Aorta (tissue), 5 donors: ENCODE measurements around the gene KASH5. TPM values are rescaled to one million over a fixed set of nuclear protein-coding genes. Genes with fewer than 3 reads are reported as not detected.
A peak's percentile ranks its signal among the peaks of the same experiment; 100 is the strongest.

Experiments
- ATAC-seq: fragments of 200-7000 bp; cut with Tn5 transposase; one replicate; pipeline ENCODE4 v1.9.1; 2022; ENCODE audit warnings: moderate library complexity; ENCODE audit not compliant: low FRiP score
- DNase-seq, 2 donors: peaks; one replicate each; pipeline ENCODE4 v3.0.0-alpha.2; 2020
- H3K27ac ChIP-seq, 2 donors: one replicate each; pipeline ENCODE4 v1.5.1; 2013; ENCODE audit warnings: low read length in 2 of 2, mild to moderate bottlenecking in 2 of 2, moderate library complexity in 2 of 2, control low read depth in 1 of 2, inconsistent platforms in 1 of 2, low read depth in 1 of 2
- H3K27me3 ChIP-seq, 2 donors: one replicate each; pipeline ENCODE4 v1.6.1; 2013; ENCODE audit warnings: control low read depth in 1 of 2, low read length in 1 of 2, mild to moderate bottlenecking in 1 of 2, moderate library complexity in 1 of 2; ENCODE audit not compliant: insufficient read depth in 2 of 2, control insufficient read depth in 1 of 2
- H3K36me3 ChIP-seq, 2 donors: one replicate each; pipeline ENCODE4 v1.6.1; 2013; ENCODE audit warnings: control low read depth in 1 of 2, low read length in 1 of 2, mild to moderate bottlenecking in 1 of 2; ENCODE audit not compliant: insufficient read depth in 2 of 2, control insufficient read depth in 1 of 2
- H3K4me1 ChIP-seq, 2 donors: one replicate each; pipeline ENCODE4 v1.6.1; 2013; ENCODE audit warnings: low read length in 2 of 2, control low read depth in 1 of 2, mild to moderate bottlenecking in 1 of 2, moderate library complexity in 1 of 2; ENCODE audit not compliant: insufficient read depth in 2 of 2, control insufficient read depth in 1 of 2
- H3K4me3 ChIP-seq, 2 donors: one replicate each; pipeline ENCODE4 v1.5.1; 2013; ENCODE audit warnings: low read length in 2 of 2, control low read depth in 1 of 2, mild to moderate bottlenecking in 1 of 2
- H3K9me3 ChIP-seq: one replicate; pipeline ENCODE4 v1.6.1; 2013; ENCODE audit warnings: mild to moderate bottlenecking, low read length; ENCODE audit not compliant: control insufficient read depth
- WGBS, 2 donors: extraction: QIAGEN DNeasy Blood & Tissue Kit; methylation state at CpG; one replicate each; pipeline ENCODE4 v1.1.7; 2013; 5-methylcytosine and 5-hydroxymethylcytosine counted together
- intact Hi-C, 2 donors: fragments of 100-400 bp; cut with DNase I; formaldehyde crosslinking; loops; one replicate each; pipeline versions ENCODE4 v1.14.2 to v1.15.0; 2022
- polyA plus RNA-seq, 2 donors: library from polyadenylated mRNA; stranded (reverse); fragments of 200-250 nt; gene quantifications; one replicate each; pipeline ENCODE4 v1.2.3, GENCODE V29; 2013
- total RNA-seq, 2 donors: library from RNA; stranded (reverse); fragmentation: NEBNext Ultra II Directional; extraction: Animal tissue kit (Norgen Biotek cat#: 25700); gene quantifications; one replicate each; pipeline ENCODE4 v1.2.1, GENCODE V29; 2021
- donor health status: healthy with polysubstance abuse.
- donor health status: Bipolar disorder and iron deficiency.
- donor health status: DM: no; HTN: no; CAD: no.
- donor health status: DM: no; HTN: no; CAD: no.
- donor health status: DM: yes; HTN: yes; CAD: no.

The KASH5 gene
- total and polyA plus RNA-seq, 4 donors = not detected

DNA sequence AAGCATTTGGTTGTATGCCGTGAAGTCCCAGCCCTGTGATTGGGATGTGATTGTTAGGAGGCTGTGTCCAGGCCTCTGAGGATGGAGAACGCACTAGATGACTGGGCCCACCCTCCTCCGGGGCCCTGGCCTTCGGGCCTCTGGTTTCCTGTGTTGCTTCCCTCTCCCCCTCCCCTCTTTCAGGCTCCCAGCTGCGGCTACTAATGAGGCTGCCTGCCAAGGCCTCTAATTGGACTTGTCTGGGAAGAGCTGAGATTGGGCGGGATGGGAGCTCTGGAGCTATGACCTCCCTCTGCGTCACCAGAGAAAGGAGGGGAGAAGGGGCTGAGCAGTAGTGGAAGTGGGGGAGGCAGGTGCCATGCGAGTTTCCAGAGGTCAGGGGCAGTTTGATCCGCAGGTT is 25.3 kb downstream of the KASH5 start:
- no peak for DNase-seq
- 82 to 85% methylated on average over 9 of the region's 9 CpGs for WGBS, 2 donors
- no peaks in the 10 kb centered on the region for H3K4me1 ChIP-seq
- no peaks in the 10 kb centered on the region for H3K9me3 ChIP-seq
- intact Hi-C loops = no loop called here
- no peak overlapping the region for H3K4me3 ChIP-seq
- H3K27me3 ChIP-seq = no peaks in the 10 kb centered on the region
- no peaks in the 10 kb centered on the region for H3K36me3 ChIP-seq
- H3K27ac ChIP-seq = no peak overlapping the region
- no peak for ATAC-seq

DNA sequence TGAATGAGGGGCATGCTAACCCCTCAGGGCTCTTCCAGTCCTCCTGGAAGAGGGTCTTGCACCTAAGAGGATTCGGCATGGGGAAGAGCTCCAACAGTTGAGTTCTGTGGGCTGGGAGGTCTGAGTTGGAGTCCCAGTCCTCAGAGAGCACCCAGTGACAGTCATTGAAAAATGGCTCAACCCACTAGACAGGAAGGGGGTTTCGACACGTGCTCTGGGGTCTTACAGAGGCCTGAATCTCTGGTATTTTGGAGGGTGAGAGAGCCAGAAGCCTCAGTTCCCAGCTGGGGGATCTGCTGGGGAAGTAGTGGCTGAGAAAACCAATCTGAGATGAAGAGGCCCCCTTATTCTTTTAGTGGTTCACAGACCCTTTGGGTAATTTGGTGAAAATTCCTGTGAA is 26.2 kb downstream of the KASH5 start:
- 90% methylated on average over 3 of the region's 3 CpGs for WGBS, 2 donors
- H3K4me3 ChIP-seq = no peak overlapping the region
- H3K27ac ChIP-seq = no peak overlapping the region
- ATAC-seq (no peak), DNase-seq (no peak)
- no peaks in the 10 kb centered on the region for H3K36me3 ChIP-seq
- no peaks in the 10 kb centered on the region for H3K27me3 ChIP-seq
- intact Hi-C loops = no loop called here
- no peaks in the 10 kb centered on the region for H3K4me1 ChIP-seq
- H3K9me3 ChIP-seq = no peaks in the 10 kb centered on the region

DNA sequence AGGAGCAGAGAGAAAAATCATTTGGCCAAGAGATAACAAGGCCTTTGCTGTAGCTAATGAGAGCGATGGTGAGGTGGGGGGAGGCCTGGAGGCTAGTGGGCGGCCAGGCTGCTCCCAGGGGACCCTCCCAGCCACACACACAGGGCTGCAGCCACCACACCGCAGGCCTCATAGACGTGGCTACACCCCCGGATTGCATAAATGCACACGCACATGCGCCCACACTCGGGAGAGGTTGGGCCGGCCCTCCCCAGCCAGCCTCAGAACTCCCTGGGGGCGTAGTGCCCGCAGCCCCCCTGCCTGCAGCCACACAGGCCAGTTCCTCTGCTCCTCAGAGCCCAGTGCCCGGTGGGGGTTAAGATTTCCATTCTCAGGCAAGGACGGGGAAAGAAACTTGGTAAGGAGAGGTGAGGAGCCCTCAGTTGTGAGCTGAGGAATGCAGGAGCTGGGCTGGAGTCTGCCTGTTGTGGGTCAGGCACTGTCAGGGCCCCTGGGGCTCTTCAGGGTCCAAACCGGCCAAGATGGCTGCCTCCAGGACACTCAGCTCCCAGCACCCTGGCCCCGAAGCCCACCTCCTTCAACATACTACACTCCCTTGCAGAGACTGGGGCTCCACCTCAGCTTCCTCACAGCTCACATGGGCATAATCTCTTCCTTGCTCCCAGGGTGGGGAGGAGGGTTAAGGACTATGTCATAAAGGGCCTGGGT is 27.2 kb downstream of the KASH5 start:
- intact Hi-C loops = no loop called here
- Histone ChIP-seq H3K4me3 (no peak overlapping the region), H3K27me3 (no peaks in the 10 kb centered on the region), H3K9me3 (no peaks in the 10 kb centered on the region), H3K36me3 (no peaks in the 10 kb centered on the region), H3K4me1 (no peaks in the 10 kb centered on the region), H3K27ac (no peak overlapping the region)
- no peak for DNase-seq
- ATAC-seq = no peak
- 32 to 43% methylated on average over 15 of the region's 15 CpGs for WGBS, 2 donors

DNA sequence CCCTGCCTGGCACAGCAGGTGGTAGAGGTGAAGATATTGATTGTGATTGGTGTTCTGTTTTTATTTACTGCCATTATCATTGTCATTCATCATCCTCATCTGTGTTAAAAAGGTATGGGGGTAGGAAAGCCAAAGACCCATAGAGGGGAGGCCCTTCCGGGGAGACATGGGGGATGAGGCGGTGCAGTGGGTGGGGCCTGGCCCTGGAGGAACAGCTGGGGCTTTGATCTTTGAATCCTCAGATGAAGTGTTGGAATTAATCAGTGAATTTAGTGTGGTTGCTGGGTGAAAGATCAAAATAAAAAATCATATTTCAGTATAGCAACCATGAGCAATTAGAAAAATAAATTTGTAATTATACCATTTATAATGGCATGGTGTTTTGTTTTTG is 27.8 kb downstream of the KASH5 start:
- 91 to 96% methylated on average over 2 of the region's 2 CpGs for WGBS, 2 donors
- H3K27me3 ChIP-seq = no peaks in the 10 kb centered on the region
- H3K9me3 ChIP-seq = no peaks in the 10 kb centered on the region
- H3K4me3 ChIP-seq = no peak overlapping the region
- intact Hi-C loops = no loop called here
- no peaks in the 10 kb centered on the region for H3K4me1 ChIP-seq
- ATAC-seq = no peak
- H3K36me3 ChIP-seq = no peaks in the 10 kb centered on the region
- no peak overlapping the region for H3K27ac ChIP-seq
- no peak for DNase-seq

DNA sequence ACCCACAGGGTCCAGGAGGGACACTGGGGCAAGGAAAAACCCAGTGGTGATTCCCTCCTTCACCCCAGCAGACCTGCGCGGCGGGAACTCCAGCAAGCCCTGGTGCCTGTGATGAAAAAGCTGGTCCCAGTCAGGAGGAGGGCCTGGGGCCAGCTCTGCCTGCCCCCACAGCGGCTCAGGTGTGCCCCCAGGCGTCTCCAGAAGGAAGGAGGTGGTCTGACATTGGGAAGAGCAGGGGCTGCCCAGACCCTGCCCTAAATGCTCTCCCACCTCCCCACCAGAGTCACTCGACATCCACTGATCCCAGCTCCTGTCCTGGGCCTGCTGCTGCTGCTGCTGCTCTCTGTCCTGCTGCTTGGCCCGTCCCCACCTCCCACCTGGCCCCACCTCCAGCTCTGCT is 29.0 kb downstream of the KASH5 start:
- intact Hi-C loops = no loop called here
- WGBS, 2 donors = 47 to 56% methylated on average over 5 to 7 of the region's 7 CpGs
- Histone ChIP-seq H3K4me1 (no peaks in the 10 kb centered on the region), H3K36me3 (no peaks in the 10 kb centered on the region), H3K27ac (no peak overlapping the region), H3K9me3 (no peaks in the 10 kb centered on the region), H3K4me3 (no peak overlapping the region), H3K27me3 (no peaks in the 10 kb centered on the region)
- DNase-seq (no peak), ATAC-seq (no peak)

DNA sequence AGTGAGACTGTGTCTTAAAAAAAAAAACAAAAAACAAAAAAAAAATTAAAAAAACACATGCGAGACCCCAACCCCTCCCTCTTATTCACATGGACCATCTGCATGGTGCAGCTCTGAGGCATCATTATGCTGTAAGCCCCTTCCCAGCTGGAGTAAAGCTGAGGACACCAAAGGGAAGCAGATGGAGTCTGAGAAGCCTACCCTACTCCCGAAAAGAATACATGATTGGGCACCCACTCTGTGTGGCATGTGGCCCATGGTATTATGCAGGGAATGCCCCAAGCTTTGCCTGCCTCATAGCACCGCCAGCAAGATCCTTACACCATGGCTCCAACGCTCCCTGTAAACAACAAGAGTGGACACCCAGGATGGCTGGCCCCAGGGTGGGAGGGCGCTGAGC is 30.5 kb downstream of the KASH5 start:
- H3K36me3 ChIP-seq = no peaks in the 10 kb centered on the region
- no peak overlapping the region for H3K27ac ChIP-seq
- no peaks in the 10 kb centered on the region for H3K27me3 ChIP-seq
- no peaks in the 10 kb centered on the region for H3K4me1 ChIP-seq
- DNase-seq (no peak), ATAC-seq (no peak)
- H3K4me3 ChIP-seq = no peak overlapping the region
- intact Hi-C loops = no loop called here
- 72 to 79% methylated on average over 5 of the region's 5 CpGs for WGBS, 2 donors
- H3K9me3 ChIP-seq = no peaks in the 10 kb centered on the region

DNA sequence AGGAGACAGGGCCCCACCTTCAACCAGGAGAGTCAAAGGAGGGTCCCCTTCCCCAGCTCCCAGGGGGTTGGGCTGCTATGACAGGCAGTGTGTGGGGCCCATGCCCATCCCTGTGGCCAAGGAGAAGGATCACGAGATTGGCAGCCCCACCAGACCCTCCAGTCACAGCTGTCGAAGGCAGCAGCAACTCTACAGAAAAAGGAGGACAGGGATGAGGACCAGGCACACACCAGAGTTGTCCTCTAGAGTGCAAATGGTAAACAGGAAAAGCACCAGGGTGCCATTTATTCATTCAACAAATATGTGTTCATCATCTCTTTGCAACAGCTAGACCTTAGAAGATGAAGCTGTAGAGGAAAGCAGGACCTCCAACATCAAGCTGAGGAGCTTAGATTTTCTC is 31.1 kb downstream of the KASH5 start:
- H3K4me1 ChIP-seq = no peaks in the 10 kb centered on the region
- intact Hi-C loops = no loop called here
- H3K27me3 ChIP-seq = peaks cover 0 to 2% of the 10 kb centered on the region in 2 donors
- 75 to 84% methylated on average over 2 of the region's 2 CpGs for WGBS, 2 donors
- H3K27ac ChIP-seq = no peak overlapping the region
- H3K36me3 ChIP-seq = no peaks in the 10 kb centered on the region
- no peaks in the 10 kb centered on the region for H3K9me3 ChIP-seq
- DNase-seq = no peak
- ATAC-seq = no peak
- no peak overlapping the region for H3K4me3 ChIP-seq

DNA sequence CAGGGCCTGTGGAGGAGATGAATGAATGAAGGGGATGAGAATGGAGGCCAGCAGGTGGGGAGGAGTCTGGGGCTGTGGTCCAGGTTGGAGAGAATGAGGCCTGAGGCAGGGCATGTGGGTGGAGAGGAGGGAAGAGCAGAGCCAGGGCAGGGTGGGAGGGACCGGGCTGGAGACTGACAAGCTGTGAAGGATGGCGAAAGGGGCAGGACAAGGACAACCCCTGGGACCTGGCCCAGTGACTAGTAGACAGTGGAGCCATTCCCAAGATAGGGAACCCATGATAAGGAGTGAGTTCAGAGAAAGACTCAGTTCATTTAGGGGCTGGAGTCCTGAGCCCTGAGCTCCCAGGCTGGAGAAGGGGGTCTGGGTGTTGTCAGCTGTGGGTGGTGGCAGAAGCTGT is 32.2 kb downstream of the KASH5 start:
- intact Hi-C loops = no loop called here
- H3K4me3 ChIP-seq = no peak overlapping the region
- no peaks in the 10 kb centered on the region for H3K4me1 ChIP-seq
- no peaks in the 10 kb centered on the region for H3K36me3 ChIP-seq
- H3K9me3 ChIP-seq = no peaks in the 10 kb centered on the region
- 52 to 64% methylated on average over 2 of the region's 2 CpGs for WGBS, 2 donors
- H3K27ac ChIP-seq = no peak overlapping the region
- ATAC-seq (no peak), DNase-seq (no peak)
- H3K27me3 ChIP-seq = peaks cover 0 to 2% of the 10 kb centered on the region in 2 donors

DNA sequence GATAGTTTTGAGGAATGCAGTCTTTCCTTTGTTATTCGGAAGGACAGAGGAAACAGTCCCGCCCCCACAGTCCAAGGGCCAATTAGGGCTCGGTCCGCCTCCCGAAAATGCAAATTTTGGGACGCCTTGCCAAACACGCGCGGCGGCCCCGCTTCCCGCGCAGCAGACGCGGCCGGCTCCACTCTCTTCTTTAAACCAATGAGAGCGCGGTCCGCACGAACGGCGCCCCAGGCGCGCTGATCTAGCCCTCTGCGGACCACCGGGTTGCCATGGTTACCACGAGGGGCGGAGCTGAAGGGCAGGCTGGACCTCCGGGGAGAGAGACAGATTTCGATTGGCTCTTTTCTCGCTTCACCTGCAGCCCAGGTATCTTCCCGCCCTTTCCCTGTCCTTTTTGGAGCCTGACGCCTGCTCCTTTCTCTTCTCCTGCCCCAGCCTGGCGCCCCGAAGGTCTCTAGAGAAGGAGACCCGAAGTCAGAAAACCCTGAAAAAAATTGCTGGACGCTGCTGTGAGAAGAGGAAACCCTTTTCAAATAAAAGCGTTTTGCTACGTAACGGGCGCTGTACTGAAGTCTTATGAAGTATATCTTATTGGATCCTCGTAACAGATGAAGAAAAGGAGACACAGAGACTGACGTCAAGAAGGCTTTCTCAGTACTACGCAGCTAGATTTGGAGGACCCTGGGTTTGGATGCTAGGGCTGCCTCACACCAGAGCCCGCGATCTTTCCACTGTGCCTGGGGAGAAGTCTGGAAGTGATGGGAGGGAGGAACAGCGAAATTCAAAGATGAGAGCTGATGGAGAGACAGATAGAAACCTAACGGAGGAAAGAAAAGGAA is 33.2 kb downstream of the KASH5 start:
- Histone ChIP-seq H3K36me3 (no peaks in the 10 kb centered on the region), H3K4me3 (no peak overlapping the region), H3K27ac (no peak overlapping the region), H3K27me3 (peaks cover 0 to 5% of the 10 kb centered on the region in 2 donors), H3K4me1 (no peaks in the 10 kb centered on the region), H3K9me3 (no peaks in the 10 kb centered on the region)
- 5 to 7% methylated on average over 48 of the region's 48 CpGs for WGBS, 2 donors
- intact Hi-C loops = no loop called here
- peak; percentile 78 to 88 for DNase-seq
- ATAC-seq = no peak
